Measurements from ENCODE around the gene CACUL1. TPM values are rescaled to one million over a fixed set of nuclear protein-coding genes. Genes with fewer than 3 reads are reported as not detected.
"Not testable (repeated sequence)": the region's sequence is repeated elsewhere in the genome, so short reads cannot be mapped to it uniquely, and the experiment has no call there.

Gene CACUL1
- total RNA-seq, 1 experiment from 2014 or later, result 38.5 TPM

GRCh38 chr10:118658762-118659161 is 96.0 kb downstream of the CACUL1 start:
- Histone ChIP-seq H3K27ac (ENCODE audit: insufficient read length, low read depth, low read length) (no peak overlapping the region), H3K23ac (ENCODE audit: insufficient read length, low read depth, low read length) (no peak overlapping the region), H2AK5ac (ENCODE audit: insufficient read length, low read length) (no peak overlapping the region), H3K9ac (ENCODE audit: extremely low read depth, insufficient read length, low read length) (no peak overlapping the region), H3K79me2 (ENCODE audit: insufficient read depth, low read length) (no peaks in the 10 kb centered on the region), H3K56ac (ENCODE audit: insufficient read length, low read depth, low read length) (no peak overlapping the region), H3K23me2 (ENCODE audit: insufficient read length, low read depth, low read length, poor library complexity, severe bottlenecking) (no peaks in the 10 kb centered on the region), H2BK12ac (ENCODE audit: insufficient read length, low read depth, low read length) (no peak overlapping the region), H3K4me2 (ENCODE audit: insufficient read depth, insufficient read length, low read length) (no peak overlapping the region), H4K5ac (ENCODE audit: insufficient read length, low read depth, low read length) (no peak overlapping the region), H2BK5ac (ENCODE audit: insufficient read length, low read length) (no peak overlapping the region), H4K8ac (replicated peaks; ENCODE audit: insufficient read length, low read depth, low read length) (no peak overlapping the region), H2BK20ac (ENCODE audit: low read depth, low read length, poor library complexity, severe bottlenecking) (no peak overlapping the region), H3T11ph (ENCODE audit: low read length) (no peak overlapping the region), H3K18ac (ENCODE audit: insufficient read length, low read depth, low read length) (no peak overlapping the region), H4K20me1 (ENCODE audit: control insufficient read depth, insufficient read depth, insufficient read length) (no peaks in the 10 kb centered on the region), H2AFZ (ENCODE audit: low read length) (no peak overlapping the region), H3K79me1 (ENCODE audit: insufficient read depth, low read depth, low read length, poor library complexity, severe bottlenecking) (no peaks in the 10 kb centered on the region), H2BK120ac (ENCODE audit: low read depth, low read length, poor library complexity, severe bottlenecking) (no peak overlapping the region), H3K14ac (ENCODE audit: insufficient read depth, low read length) (no peak overlapping the region), H4K91ac (ENCODE audit: insufficient read length, low read depth, low read length) (no peak overlapping the region), H3K4ac (ENCODE audit: low read depth, low read length) (no peak overlapping the region), H3K4me1 (ENCODE audit: insufficient read depth, low read length) (no peaks in the 10 kb centered on the region), H3K27me3 (ENCODE audit: insufficient read depth, low read length) (no peaks in the 10 kb centered on the region), H3K9me3 (ENCODE audit: control insufficient read depth, low read depth, low read length) (no peaks in the 10 kb centered on the region), H2BK15ac (ENCODE audit: low read depth, low read length) (no peak overlapping the region)
- WGBS (ENCODE audit: extremely low coverage, insufficient read length, low lambda C conversion rate), result no CpG with 5 or more reads among the region's 3 CpGs
- TF ChIP-seq CTCF (conservative IDR thresholded peaks at IDR 0.05), result no peak
- peaks cover 33% of the 10 kb centered on the region for H3K27me3 Mint-ChIP-seq (ENCODE audit: low read depth)
- H3K27ac Mint-ChIP-seq, result no peak overlapping the region
- no peaks in the 10 kb centered on the region for H3K36me3 Mint-ChIP-seq (ENCODE audit: insufficient read depth in 1 of 3, low read depth in 3 of 3)
- no peak for DNase-seq
- H3K9me3 Mint-ChIP-seq, result peaks cover 4 to 11% of the 10 kb centered on the region in 2 experiments; a peak in 3 of 5 replicates
- H3K4me1 Mint-ChIP-seq, result 0 out of 4 replicates have a peak, but pooled peaks cover 0 to 2% of the 10 kb centered on the region in 2 experiments
- H3K4me3 Mint-ChIP-seq, result no peak overlapping the region

- not testable (repeated sequence) for H3K4me2 ChIP-seq (ENCODE audit: insufficient read depth, insufficient read length, low read length); H3T11ph ChIP-seq (ENCODE audit: low read length); H3K4me3 Mint-ChIP-seq; H3K4me1 ChIP-seq (ENCODE audit: insufficient read depth, low read length); H4K5ac ChIP-seq (ENCODE audit: insufficient read length, low read depth, low read length); H3K27me3 ChIP-seq (ENCODE audit: insufficient read depth, low read length); H2BK20ac ChIP-seq (ENCODE audit: low read depth, low read length, poor library complexity, severe bottlenecking); H3K14ac ChIP-seq (ENCODE audit: insufficient read depth, low read length); H4K91ac ChIP-seq (ENCODE audit: insufficient read length, low read depth, low read length); H2AFZ ChIP-seq (ENCODE audit: low read length); DNase-seq; H4K8ac ChIP-seq (replicated peaks; ENCODE audit: insufficient read length, low read depth, low read length); H2BK12ac ChIP-seq (ENCODE audit: insufficient read length, low read depth, low read length); H3K4ac ChIP-seq (ENCODE audit: low read depth, low read length); H2AK5ac ChIP-seq (ENCODE audit: insufficient read length, low read length); H3K9ac ChIP-seq (ENCODE audit: extremely low read depth, insufficient read length, low read length); H3K79me2 ChIP-seq (ENCODE audit: insufficient read depth, low read length); H3K36me3 Mint-ChIP-seq (ENCODE audit: insufficient read depth in 1 of 3, low read depth in 3 of 3); H3K27ac ChIP-seq (ENCODE audit: insufficient read length, low read depth, low read length); H2BK120ac ChIP-seq (ENCODE audit: low read depth, low read length, poor library complexity, severe bottlenecking); H4K20me1 ChIP-seq (ENCODE audit: control insufficient read depth, insufficient read depth, insufficient read length); H3K18ac ChIP-seq (ENCODE audit: insufficient read length, low read depth, low read length); H2BK5ac ChIP-seq (ENCODE audit: insufficient read length, low read length); H3K23me2 ChIP-seq (ENCODE audit: insufficient read length, low read depth, low read length, poor library complexity, severe bottlenecking); H3K27ac Mint-ChIP-seq; H2BK15ac ChIP-seq (ENCODE audit: low read depth, low read length); H3K56ac ChIP-seq (ENCODE audit: insufficient read length, low read depth, low read length); H3K4me1 Mint-ChIP-seq; H3K79me1 ChIP-seq (ENCODE audit: insufficient read depth, low read depth, low read length, poor library complexity, severe bottlenecking); H3K9me3 ChIP-seq (ENCODE audit: control insufficient read depth, low read depth, low read length); H3K23ac ChIP-seq (ENCODE audit: insufficient read length, low read depth, low read length)
- H3K9me3 Mint-ChIP-seq, result peaks cover 4 to 12% of the 10 kb centered on the region in 2 experiments; a peak in 3 of 5 replicates
- no CpG with 5 or more reads among the region's 1 CpG for WGBS (ENCODE audit: extremely low coverage, insufficient read length, low lambda C conversion rate)
- peaks cover 34% of the 10 kb centered on the region for H3K27me3 Mint-ChIP-seq (ENCODE audit: low read depth)
Measured at GRCh38 chr10:118658168-118658567, 96.6 kb downstream of the CACUL1 start.

All from H9 (cell line).